ENCODE measurements around the gene GGT7.
"Not testable (repeated sequence)": the region's sequence is repeated elsewhere in the genome, so short reads cannot be mapped to it uniquely, and the experiment has no call there.

GGT7 gene

GRCh38 chr20:34872622-34873224 is at the start of gene GGT7:
TSS of gene GGT7 (minus strand) at chr20:34872856. CDS start at chr20:34872815, 41 bp downstream.
- peak; percentile 81 for DNase-seq (ENCODE audit: low spot score)

- no peak for DNase-seq (ENCODE audit: low spot score)
Measured at GRCh38 chr20:34921436-34921835, 48.8 kb upstream of the GGT7 start.

- no peak for DNase-seq (ENCODE audit: low spot score)
Measured at GRCh38 chr20:34920055-34920454, 47.4 kb upstream of the GGT7 start.

- DNase-seq (ENCODE audit: low spot score), result no peak
Measured at GRCh38 chr20:34916774-34917354, 44.2 kb upstream of the GGT7 start.

- DNase-seq (ENCODE audit: low spot score), result no peak
Measured at GRCh38 chr20:34915749-34916455, 43.2 kb upstream of the GGT7 start.

GRCh38 chr20:34915131-34915530 is 42.5 kb upstream of the GGT7 start:
- DNase-seq (ENCODE audit: low spot score), result no peak

- no peak for DNase-seq (ENCODE audit: low spot score)
Measured at GRCh38 chr20:34907616-34908469, 35.2 kb upstream of the GGT7 start.

GRCh38 chr20:34904202-34904621 is 31.6 kb upstream of the GGT7 start:
- DNase-seq (ENCODE audit: low spot score), result no peak

GRCh38 chr20:34898731-34899130 is 26.1 kb upstream of the GGT7 start:
- DNase-seq (ENCODE audit: low spot score), result not testable (repeated sequence)

- DNase-seq (ENCODE audit: low spot score), result not testable (repeated sequence)
Measured at GRCh38 chr20:34898129-34898528, 25.5 kb upstream of the GGT7 start.

GRCh38 chr20:34896086-34896621 is 23.5 kb upstream of the GGT7 start:
- no peak for DNase-seq (ENCODE audit: low spot score)

GRCh38 chr20:34895465-34895864 is 22.8 kb upstream of the GGT7 start:
- DNase-seq (ENCODE audit: low spot score), result no peak

- DNase-seq (ENCODE audit: low spot score), result no peak
Measured at GRCh38 chr20:34894723-34895122, 22.1 kb upstream of the GGT7 start.

GRCh38 chr20:34892671-34893070 is 20.0 kb upstream of the GGT7 start:
- no peak for DNase-seq (ENCODE audit: low spot score)

GRCh38 chr20:34891166-34892062 is 18.8 kb upstream of the GGT7 start:
- DNase-seq (ENCODE audit: low spot score), result no peak

- DNase-seq (ENCODE audit: low spot score), result peak; percentile 66
Measured at GRCh38 chr20:34888468-34888867, 15.8 kb upstream of the GGT7 start.

GRCh38 chr20:34887023-34887422 is 14.4 kb upstream of the GGT7 start:
- DNase-seq (ENCODE audit: low spot score), result no peak

GRCh38 chr20:34886122-34886521 is 13.5 kb upstream of the GGT7 start:
- DNase-seq (ENCODE audit: low spot score), result no peak

- no peak for DNase-seq (ENCODE audit: low spot score)
Measured at GRCh38 chr20:34884260-34884659, 11.6 kb upstream of the GGT7 start.

- no peak for DNase-seq (ENCODE audit: low spot score)
Measured at GRCh38 chr20:34883809-34884208, 11.2 kb upstream of the GGT7 start.

- DNase-seq (ENCODE audit: low spot score), result no peak
Measured at GRCh38 chr20:34883087-34883688, 10.5 kb upstream of the GGT7 start.

Measured in putamen (tissue), 1 donor.